ENCODE measurements around the gene IRF7. TPM values are rescaled to one million over a fixed set of nuclear protein-coding genes. Genes with fewer than 3 reads are reported as not detected.
A peak's percentile ranks its signal among the peaks of the same experiment; 100 is the strongest.

Gene IRF7
- total and polyA plus RNA-seq, 8 donors, result 9.8 to 50.4 (median 14.3) TPM

- intact Hi-C loops (cut with DNase I), result no loop called here
- H3K36me3 ChIP-seq, result peaks cover 0 to 51% of the 10 kb centered on the region in 2 donors
- TF ChIP-seq CTCF (IDR thresholded peaks at IDR 0.05), result no peak
- DNase-seq (no peak), ATAC-seq (no peak)
- no peaks in the 10 kb centered on the region for H3K9me3 ChIP-seq
- no peaks in the 10 kb centered on the region for H3K27me3 ChIP-seq
- H3K4me3 ChIP-seq, result no peak overlapping the region
- peaks cover 18 to 46% of the 10 kb centered on the region in 2 donors for H3K4me1 ChIP-seq
- H3K27ac ChIP-seq, result no peak overlapping the region
These were observed 34.0 kb downstream of the IRF7 start for GRCh38 chr11:581752-582151.

GRCh38 chr11:581342-581741, 34.4 kb downstream of the IRF7 start:
- TF ChIP-seq CTCF (IDR thresholded peaks at IDR 0.05), result no peak
- Histone ChIP-seq H3K27me3 (no peaks in the 10 kb centered on the region), H3K4me3 (no peak overlapping the region), H3K4me1 (peaks cover 18 to 43% of the 10 kb centered on the region in 2 donors), H3K9me3 (no peaks in the 10 kb centered on the region), H3K36me3 (peaks cover 0 to 47% of the 10 kb centered on the region in 2 donors), H3K27ac (no peak overlapping the region)
- DNase-seq (no peak), ATAC-seq (no peak)
- intact Hi-C loops (cut with DNase I), result no loop called here

- Histone ChIP-seq H3K4me1 (peaks cover 22 to 48% of the 10 kb centered on the region in 2 donors), H3K27ac (no peak overlapping the region), H3K36me3 (peaks cover 0 to 38% of the 10 kb centered on the region in 2 donors), H3K9me3 (no peaks in the 10 kb centered on the region), H3K4me3 (no peak overlapping the region), H3K27me3 (peaks cover 3 to 7% of the 10 kb centered on the region in 2 donors)
- DNase-seq (peak in 1 of 4 donors; percentile 61), ATAC-seq (no peak)
- TF ChIP-seq CTCF (IDR thresholded peaks at IDR 0.05), result no peak
- intact Hi-C loops (cut with DNase I), result no loop called here
These were observed 35.7 kb downstream of the IRF7 start for GRCh38 chr11:579830-580601.

GRCh38 chr11:578276-579035, 37.3 kb downstream of the IRF7 start:
- peaks cover 4 to 17% of the 10 kb centered on the region in 2 donors for H3K27me3 ChIP-seq
- DNase-seq (no peak), ATAC-seq (no peak)
- H3K9me3 ChIP-seq, result no peaks in the 10 kb centered on the region
- H3K4me3 ChIP-seq, result peak overlapping the region in 1 of 2 donors; percentile 76
- intact Hi-C loops (cut with DNase I), result no loop called here
- no peak overlapping the region for H3K27ac ChIP-seq
- H3K36me3 ChIP-seq, result peaks cover 0 to 23% of the 10 kb centered on the region in 2 donors
- no peak for TF ChIP-seq CTCF (IDR thresholded peaks at IDR 0.05)
- H3K4me1 ChIP-seq, result peaks cover 25 to 58% of the 10 kb centered on the region in 2 donors

DNA sequence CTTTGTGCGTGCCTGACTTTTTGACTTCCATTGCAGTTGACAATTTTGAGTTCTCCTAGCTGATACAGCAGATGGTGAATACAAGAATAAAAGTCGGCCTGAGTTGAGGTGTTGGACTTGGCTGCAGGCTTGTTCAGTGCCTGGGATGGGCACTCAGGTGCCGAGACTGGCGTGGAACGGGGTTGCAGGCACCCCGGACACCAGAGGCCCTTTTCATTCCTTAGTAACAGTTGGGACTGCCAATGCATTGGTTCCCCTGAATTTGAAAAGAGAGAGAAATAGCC, 38.2 kb downstream of the IRF7 start:
- DNase-seq, result no peak
- peaks cover 25 to 66% of the 10 kb centered on the region in 2 donors for H3K4me1 ChIP-seq

More for the DNA sequence above, 38.2 kb downstream of the IRF7 start:
- Histone ChIP-seq H3K27ac (no peak overlapping the region), H3K36me3 (peaks cover 0 to 14% of the 10 kb centered on the region in 2 donors), H3K9me3 (no peaks in the 10 kb centered on the region), H3K4me3 (peak overlapping the region; percentile 76), H3K27me3 (peaks cover 4 to 22% of the 10 kb centered on the region in 2 donors)
- intact Hi-C loops (cut with DNase I), result no loop called here
- no peak for ATAC-seq
- no peak for TF ChIP-seq CTCF (IDR thresholded peaks at IDR 0.05)
